PFSK-1 (cell line): ENCODE measurements around the gene NTN1.

Experiments used
- POLR2AphosphoS5 ChIP-seq: IDR thresholded peaks from 2 replicates; pipeline ENCODE4 v1.6.1; 2012; ENCODE audit warnings: low read depth, mild to moderate bottlenecking, control low read depth, low read length, moderate library complexity
- TAF1 ChIP-seq: IDR thresholded peaks from 2 replicates; pipeline ENCODE4 v1.6.1; 2012; ENCODE audit warnings: low read length, control low read depth, borderline replicate concordance; ENCODE audit not compliant: insufficient read depth

- TF ChIP-seq TAF1: no peak
- TF ChIP-seq POLR2AphosphoS5: no peak
These were observed 59.7 kb downstream of the NTN1 start for GRCh38 chr17:9080983-9081382.
